GM19099 (cell line): ENCODE measurements around the gene CAT.

ENCODE experiments used
- POLR2A ChIP-seq: IDR thresholded peaks from 3 replicates; pipeline ENCODE4 v1.6.1; 2011; ENCODE audit warnings: low read depth; ENCODE audit not compliant: insufficient read length; ENCODE audit errors: extremely low read depth

Gene CAT

GRCh38 chr11:34512840-34513681 lies 74.3 kb downstream of the CAT start:
- TF ChIP-seq POLR2A: no peak

- TF ChIP-seq POLR2A: no peak
Measured at GRCh38 chr11:34513682-34514449, 75.1 kb downstream of the CAT start, which contains the start of gene ELF5. Gene ELF5 (minus strand): TSS chr11:34513794. CDS start chr11:34505749, 8,045 bp downstream.

GRCh38 chr11:34514597-34514996 lies 75.9 kb downstream of the CAT start:
- TF ChIP-seq POLR2A: no peak

- TF ChIP-seq POLR2A: no peak
Measured at GRCh38 chr11:34516247-34517040, 77.7 kb downstream of the CAT start.

- no peak for TF ChIP-seq POLR2A
Measured at GRCh38 chr11:34519595-34520235, 81.0 kb downstream of the CAT start.

DNA sequence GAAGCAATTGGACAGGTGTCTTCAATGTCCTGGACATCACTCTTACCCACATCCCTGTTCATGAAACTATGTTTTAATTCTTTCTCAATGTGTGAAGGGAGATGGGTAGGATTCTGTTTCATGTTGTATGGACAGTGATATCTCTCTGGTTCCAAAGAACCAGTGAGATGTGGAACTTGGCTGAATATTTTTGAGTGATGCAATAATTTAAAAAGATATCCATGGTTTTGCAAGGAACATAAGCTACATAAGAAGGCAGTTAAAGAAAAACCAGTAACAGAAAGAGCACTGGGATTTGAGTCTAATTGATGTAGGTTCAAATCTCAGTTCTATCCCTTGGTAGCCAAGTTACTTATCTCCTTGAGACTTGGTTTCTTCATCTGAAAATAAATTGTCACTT lies 82.5 kb downstream of the CAT start:
- TF ChIP-seq POLR2A: no peak
